SK-N-SH (cell line): ENCODE results near the gene CIC. TPM values are rescaled to one million over a fixed set of nuclear protein-coding genes. Genes with fewer than 3 reads are reported as not detected.

ENCODE experiments used
- CTCF ChIA-PET: fragments of 300-600, 350-600 bp; formaldehyde crosslinking; extraction: SDS; loops from one replicate; lab custom pipeline; 2021; lab: Yijun Ruan, JAX
- POLR2A ChIA-PET: fragments of 350-600 bp; sonication (Branson Sonifier 250); formaldehyde crosslinking; extraction: SDS; loops from one replicate; lab custom pipeline; 2020; ENCODE audit warnings: antibody characterized with exemption, inconsistent platforms; lab: Yijun Ruan, JAX
- DNase-seq: peaks from one replicate; pipeline ENCODE4 v3.0.0; 2012
- H2AFZ ChIP-seq: fragments of 200-600 bp; sonication (generic); 2 replicates; pipeline ENCODE4 v1.8.1; 2016; ENCODE audit warnings: antibody characterized with exemption, mild to moderate bottlenecking, low read depth
- H3F3A ChIP-seq: fragments of 200-600 bp; sonication (generic); replicated peaks from 2 replicates; pipeline ENCODE3; 2016; ENCODE audit warnings: antibody characterized with exemption, mild to moderate bottlenecking; ENCODE audit not compliant: insufficient read depth
- H3K27ac ChIP-seq, 2 experiments: fragments of 200-500 bp in 1 of 2; fragments of 200-600 bp in 1 of 2; sonication (Bioruptor generic) in 1 of 2; sonication (generic), shearing (Covaris generic) in 1 of 2; 2 replicates each; pipeline versions ENCODE4 v1.5.1 to v1.6.1; 2014 to 2016; ENCODE audit warnings: low read depth in 2 of 2, inconsistent platforms in 1 of 2, low read length in 1 of 2, mild to moderate bottlenecking in 1 of 2, mixed read lengths in 1 of 2
- H3K27me3 ChIP-seq: fragments of 200-600 bp; sonication (generic), shearing (Covaris generic); 2 replicates; pipeline ENCODE4 v1.6.1; 2016; ENCODE audit warnings: mixed run types; ENCODE audit not compliant: insufficient read depth
- H3K36me3 ChIP-seq, 2 experiments: fragments of 200-500 bp in 1 of 2; fragments of 200-600 bp in 1 of 2; sonication (Bioruptor generic) in 1 of 2; sonication (generic) in 1 of 2; replicated peaks in 1 of 2; 2 replicates each; pipeline versions ENCODE3 to v1.5.1; 2014 to 2016; ENCODE audit warnings: low read length in 1 of 2, mild to moderate bottlenecking in 1 of 2; ENCODE audit not compliant: insufficient read depth in 2 of 2, control insufficient read depth in 1 of 2
- H3K4me1 ChIP-seq, 2 experiments: fragments of 200-500 bp in 1 of 2; fragments of 200-600 bp in 1 of 2; sonication (Bioruptor generic) in 1 of 2; sonication (generic), shearing (Covaris generic) in 1 of 2; 2 replicates each; pipeline versions ENCODE4 v1.5.1 to v1.6.1; 2014 to 2016; ENCODE audit warnings: low read depth in 1 of 2, low read length in 1 of 2, mixed run types in 1 of 2; ENCODE audit not compliant: insufficient read depth in 2 of 2, control insufficient read depth in 1 of 2
- H3K4me2 ChIP-seq: fragments of 200-600 bp; sonication (generic), shearing (Covaris generic); 2 replicates; pipeline ENCODE4 v1.6.1; 2017; ENCODE audit warnings: mixed run types
- H3K4me3 ChIP-seq, 2 experiments: fragments of 200-500 bp in 1 of 2; fragments of 200-600 bp in 1 of 2; sonication (Bioruptor generic) in 1 of 2; sonication (generic), shearing (Covaris generic) in 1 of 2; 2 replicates each; pipeline versions ENCODE4 v1.5.1 to v1.8.1; 2014 to 2016; ENCODE audit warnings: low read depth in 2 of 2, inconsistent platforms in 1 of 2, low read length in 1 of 2, mild to moderate bottlenecking in 1 of 2, mixed read lengths in 1 of 2, moderate library complexity in 1 of 2
- H3K79me2 ChIP-seq: fragments of 200-600 bp; sonication (generic); 2 replicates; pipeline ENCODE4 v1.8.1; 2017; ENCODE audit warnings: mild to moderate bottlenecking; ENCODE audit not compliant: insufficient read depth
- H3K9ac ChIP-seq: fragments of 200-600 bp; sonication (generic); 2 replicates; pipeline ENCODE4 v1.6.1; 2017; ENCODE audit warnings: mixed run types
- H3K9me2 ChIP-seq: fragments of 200-600 bp; sonication (generic); 2 replicates; pipeline ENCODE4 v1.6.1; 2017; ENCODE audit warnings: mixed run types
- H3K9me3 ChIP-seq: fragments of 200-600 bp; sonication (generic); 2 replicates; pipeline ENCODE4 v1.6.1; 2017; ENCODE audit warnings: mixed run types, mild to moderate bottlenecking, moderate library complexity
- H4K20me1 ChIP-seq: fragments of 200-600 bp; sonication (generic); 2 replicates; pipeline ENCODE4 v1.6.1; 2017; ENCODE audit warnings: mild to moderate bottlenecking, mixed run types; ENCODE audit not compliant: insufficient read depth
- EP300 ChIP-seq, 2 experiments: IDR thresholded peaks; 2 replicates each; pipeline versions ENCODE4 v1.4.0 to v1.6.1; 2012; ENCODE audit warnings: borderline replicate concordance in 1 of 2, low read depth in 1 of 2, low read length in 1 of 2
- EZH2phosphoT487 ChIP-seq: fragments of 200-600 bp; sonication (generic); IDR thresholded peaks from 2 replicates; pipeline ENCODE4 v1.6.1; 2017; ENCODE audit warnings: low read depth, mixed run types, mild to moderate bottlenecking, antibody characterized with exemption, moderate library complexity, borderline replicate concordance
- GATA2 ChIP-seq: sonication (generic); formaldehyde crosslinking; IDR thresholded peaks from 2 replicates; pipeline ENCODE4 v1.5.0; 2020; ENCODE audit warnings: mild to moderate bottlenecking, missing genetic modification reagents
- IRF3 ChIP-seq: fragments of 150-350 bp; IDR thresholded peaks from 2 replicates; pipeline ENCODE4 v1.6.1; 2016; ENCODE audit warnings: mild to moderate bottlenecking, low read depth, low read length
- MEF2A ChIP-seq: IDR thresholded peaks from 2 replicates; pipeline ENCODE4 v1.4.0; 2012; ENCODE audit warnings: low read depth, borderline replicate concordance
- PBX3 ChIP-seq: IDR thresholded peaks from 2 replicates; pipeline ENCODE4; 2012
- POLR2AphosphoS5 ChIP-seq: IDR thresholded peaks from 2 replicates; pipeline ENCODE4 v1.6.1; 2012; ENCODE audit warnings: low read depth, low read length
- REST ChIP-seq: IDR thresholded peaks from 2 replicates; pipeline ENCODE4 v1.6.1; 2012; ENCODE audit warnings: mild to moderate bottlenecking, low read depth, low read length, moderate library complexity
- RXRA ChIP-seq: IDR thresholded peaks from 2 replicates; pipeline ENCODE4 v1.4.0; 2012; ENCODE audit warnings: low read depth, mild to moderate bottlenecking, borderline replicate concordance
- YY1 ChIP-seq: IDR thresholded peaks from 2 replicates; pipeline ENCODE4 v1.4.0; 2012; ENCODE audit warnings: low read depth, mild to moderate bottlenecking
- WGBS: methylation state at CpG from one replicate; pipeline ENCODE4 v1.1.6; 2017; ENCODE audit warnings: low lambda C conversion rate; 5-methylcytosine and 5-hydroxymethylcytosine counted together
- polyA plus RNA-seq, 3 experiments: library from polyadenylated mRNA; depleted of rRNA; stranded (reverse); fragments of >200 nt; gene quantifications; 2 replicates each; pipeline ENCODE4 v1.2.3, GENCODE V29; 2012

Gene CIC
- polyA plus RNA-seq, 1 of the 3 experiments (the other 2 are of a cell fraction) = 16.9 TPM

GRCh38 chr19:42246143-42246921, 22.7 kb upstream of the CIC start (continued):
- TF ChIP-seq REST = no peak
- no peak for TF ChIP-seq IRF3
- no peak for TF ChIP-seq YY1
- no peak for TF ChIP-seq EP300 (IDR thresholded peaks at IDR 0.05; ENCODE audit: borderline replicate concordance in 1 of 2, low read depth in 1 of 2, low read length in 1 of 2)
- TF ChIP-seq GATA2 (CRISPR knock-in tag) = no peak
- TF ChIP-seq PBX3 = peak; percentile 42
- no peak for TF ChIP-seq EZH2phosphoT487
- TF ChIP-seq POLR2AphosphoS5 = peak; percentile 72
- peak; percentile 66; the same call in 1 of the 2 replicates for TF ChIP-seq MEF2A

- Histone ChIP-seq H3K4me3 (no peak overlapping the region), H3K9me2 (no peaks in the 10 kb centered on the region), H3K79me2 (peaks cover 49% of the 10 kb centered on the region), H3K27me3 (no peaks in the 10 kb centered on the region), H2AFZ (no peak overlapping the region), H3K4me1 (peaks cover 30 to 36% of the 10 kb centered on the region in 2 experiments), H4K20me1 (peaks cover 57% of the 10 kb centered on the region), H3K27ac (peak overlapping the region; percentile 61 to 83), H3F3A (peaks cover 55% of the 10 kb centered on the region), H3K9ac (0 out of 2 replicates have a peak overlapping the region, but pooled peaks have one; percentile 17), H3K4me2 (peak overlapping the region; percentile 55; the same call in 1 of the 2 replicates), H3K9me3 (no peaks in the 10 kb centered on the region), H3K36me3 (peaks cover 10 to 23% of the 10 kb centered on the region in 2 experiments)
- ChIA-PET POLR2A (interaction anchor here (0.6 to 3.3 kb wide), 6 partner anchors 15 to 81 kb away, joined by 3 to 35 read pairs (median 4); no protein-coding TSS in a partner anchor), CTCF (interaction anchor here (0.8 to 14.8 kb wide), 9 partner anchors 9 to 139 kb away, joined by 3 to 205 read pairs (median 4); partner anchors contain the start of gene ZNF526)
- 94% methylated on average over 7 of the region's 7 CpGs for WGBS
- TF ChIP-seq POLR2AphosphoS5 = peak; percentile 10; the same call in 1 of the 2 replicates
- TF ChIP-seq RXRA = no peak
- no peak for TF ChIP-seq GATA2 (CRISPR knock-in tag)
- no peak for DNase-seq
Observed at GRCh38 chr19:42246922-42247639, 22.0 kb upstream of the CIC start.
